Brain pericyte (primary cell): ENCODE data around the gene ANTKMT.
"Not testable (repeated sequence)": the region's sequence is repeated elsewhere in the genome, so short reads cannot be mapped to it uniquely, and the experiment has no call there.

Experiments
- DNase-seq: peaks from one replicate; pipeline ENCODE4 v3.0.0-alpha.2; 2012; ENCODE audit warnings: low read depth, low spot score

The ANTKMT gene

DNA sequence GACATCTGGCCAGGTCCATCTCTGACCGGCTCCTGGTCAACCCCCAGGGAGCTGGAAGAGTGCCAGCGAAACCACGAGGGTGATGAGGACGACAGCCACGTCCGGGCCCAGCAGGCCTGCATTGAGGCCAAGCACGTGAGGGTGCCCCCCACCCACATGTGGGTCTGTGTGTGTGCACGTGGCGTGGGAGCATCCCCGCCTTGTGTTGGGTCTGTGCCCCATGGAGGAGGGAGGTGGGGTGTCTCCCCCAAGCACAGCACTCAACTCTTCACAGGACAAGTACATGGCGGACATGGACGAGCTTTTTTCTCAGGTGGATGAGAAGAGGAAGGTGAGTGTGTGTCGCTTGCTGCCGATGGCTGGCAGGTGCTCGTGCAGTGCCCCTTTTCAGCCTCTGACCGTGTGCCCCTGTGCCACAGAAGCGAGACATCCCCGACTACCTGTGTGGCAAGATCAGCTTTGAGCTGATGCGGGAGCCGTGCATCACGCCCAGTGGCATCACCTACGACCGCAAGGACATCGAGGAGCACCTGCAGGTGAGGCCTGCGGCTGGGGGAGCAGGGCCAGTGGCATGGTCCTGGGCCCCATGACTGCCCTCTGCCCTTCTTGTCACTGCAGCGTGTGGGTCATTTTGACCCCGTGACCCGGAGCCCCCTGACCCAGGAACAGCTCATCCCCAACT is 39.1 kb upstream of the ANTKMT start:
- no peak for DNase-seq

DNA sequence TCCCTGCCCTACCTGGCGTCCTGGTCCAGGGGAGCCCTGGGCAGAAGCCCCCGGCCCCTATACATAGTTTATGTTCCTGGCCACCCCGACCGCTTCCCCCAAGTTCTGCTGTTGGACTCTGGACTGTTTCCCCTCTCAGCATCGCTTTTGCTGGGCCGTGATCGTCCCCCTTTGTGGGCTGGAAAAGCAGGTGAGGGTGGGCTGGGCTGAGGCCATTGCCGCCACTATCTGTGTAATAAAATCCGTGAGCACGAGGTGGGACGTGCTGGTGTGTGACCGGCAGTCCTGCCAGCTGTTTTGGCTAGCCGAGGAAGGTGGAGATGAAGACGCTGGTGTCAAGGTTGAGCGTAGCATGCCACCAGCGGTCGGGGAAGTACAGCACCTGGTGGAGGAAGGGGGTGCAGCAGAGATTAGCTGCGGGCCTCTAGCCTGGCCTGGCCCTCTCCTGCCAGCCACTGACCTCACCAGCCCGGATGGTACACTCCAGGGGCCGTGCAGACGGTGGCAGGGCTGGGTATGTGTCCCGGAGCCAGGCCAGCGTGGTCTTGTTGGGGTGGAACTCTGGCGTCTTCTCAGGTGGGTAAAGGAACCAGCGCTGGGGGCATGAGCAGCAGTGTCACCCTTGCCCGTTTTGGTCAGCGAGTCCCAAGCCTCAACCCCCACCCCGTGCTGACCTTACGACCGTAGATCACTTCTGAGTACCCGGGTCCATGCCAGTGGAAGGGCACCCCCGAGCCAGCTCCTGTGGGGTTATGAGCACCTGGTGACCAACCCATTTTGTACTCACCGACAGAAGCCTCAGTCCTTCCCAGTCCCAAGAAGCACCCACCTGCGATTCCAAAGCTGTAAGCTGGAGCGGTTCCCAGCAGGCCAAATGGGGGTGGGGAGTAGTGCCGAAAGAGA is 38.2 kb upstream of the ANTKMT start:
- no peak for DNase-seq

GRCh38 chr16:683396-684070 is 37.4 kb upstream of the ANTKMT start:
- DNase-seq = no peak

GRCh38 chr16:684071-684794 is 36.7 kb upstream of the ANTKMT start, which contains the start of gene JMJD8:
Gene JMJD8 (minus strand): TSS chr16:684334. CDS start chr16:684319, 15 bp downstream.
- peak; percentile 76 for DNase-seq

GRCh38 chr16:684961-685696 is 35.8 kb upstream of the ANTKMT start:
- no peak for DNase-seq

- no peak for DNase-seq
Measured at GRCh38 chr16:685967-686366, 35.0 kb upstream of the ANTKMT start.

- DNase-seq = no peak
Measured at GRCh38 chr16:686459-687260, 34.3 kb upstream of the ANTKMT start.

GRCh38 chr16:687499-687898 is 33.4 kb upstream of the ANTKMT start:
- DNase-seq = no peak

GRCh38 chr16:689175-689897 is 31.6 kb upstream of the ANTKMT start:
- no peak for DNase-seq

DNA sequence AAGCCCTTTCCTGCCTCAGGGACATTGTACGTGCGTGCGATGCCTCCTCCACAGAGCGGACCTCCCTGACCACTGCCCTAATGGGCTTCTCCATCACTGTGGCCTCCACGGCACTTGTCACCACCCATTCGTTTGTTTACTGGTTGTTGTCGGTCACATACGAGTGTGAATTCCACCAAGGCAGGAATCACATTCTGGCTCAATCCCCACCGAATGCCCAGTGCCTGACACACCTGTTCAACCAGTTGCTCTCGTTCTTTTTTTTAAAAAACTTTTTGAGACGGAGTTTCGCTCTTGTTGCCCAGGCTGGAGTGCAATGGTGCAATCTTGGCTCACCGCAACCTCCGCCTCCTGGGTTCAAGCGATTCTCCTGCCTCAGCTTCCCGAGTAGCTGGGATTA is 29.7 kb upstream of the ANTKMT start:
- not testable (repeated sequence) for DNase-seq

DNA sequence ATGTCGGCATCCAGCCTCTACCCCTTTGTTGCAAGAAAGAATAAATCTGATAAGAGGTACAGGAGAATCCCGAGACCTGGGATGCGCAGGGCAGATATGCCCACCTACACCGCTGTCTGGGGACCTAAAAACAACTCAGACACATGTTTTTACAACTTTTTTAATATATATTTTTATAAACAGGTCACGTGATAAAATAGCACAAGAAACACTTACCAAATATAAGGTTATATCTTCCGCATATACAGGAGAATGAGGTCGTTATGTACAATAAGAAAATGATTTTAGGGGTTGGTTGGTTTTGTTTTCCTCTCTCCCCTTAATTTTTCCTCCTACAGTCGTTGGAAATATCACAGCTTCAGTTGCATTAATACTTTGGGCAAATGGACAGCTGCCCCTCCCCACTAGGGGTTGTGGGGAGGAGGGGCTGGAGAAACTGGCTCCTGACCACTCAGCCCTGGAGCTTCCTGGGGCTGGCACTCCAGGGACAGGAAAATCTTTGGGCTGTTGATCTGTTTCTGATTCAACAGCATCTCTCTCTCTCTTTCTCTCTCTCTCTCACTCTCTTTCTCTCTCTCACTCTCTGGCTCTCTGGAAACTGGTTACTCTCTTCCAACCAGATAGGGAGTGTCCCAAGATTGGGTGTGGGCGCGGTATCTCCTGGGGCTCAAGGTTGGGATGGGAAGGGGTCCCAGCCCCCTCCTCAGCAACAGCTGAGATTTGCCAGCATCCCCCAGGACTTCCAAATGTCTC is 28.4 kb upstream of the ANTKMT start:
- no peak for DNase-seq

DNA sequence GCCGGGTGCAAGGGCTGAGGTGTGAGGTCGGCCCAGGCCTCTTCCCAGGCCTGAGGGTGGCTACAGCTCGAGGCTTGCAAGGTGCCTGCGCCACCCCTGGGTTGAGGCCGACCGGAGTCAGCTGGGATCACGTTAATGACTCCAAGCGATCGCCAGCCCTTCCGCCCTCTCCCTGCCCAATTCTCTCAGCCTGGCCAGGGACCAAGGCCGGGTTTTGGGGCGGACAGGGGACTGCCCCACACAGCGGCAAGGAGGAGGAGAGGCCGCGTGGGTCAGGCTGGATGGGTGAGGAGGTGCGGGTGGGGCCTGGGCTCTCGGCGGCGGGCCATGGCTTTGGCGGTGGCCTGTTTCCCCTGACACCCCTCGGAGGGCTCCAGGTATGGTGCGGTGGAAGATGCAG is 27.6 kb upstream of the ANTKMT start:
- DNase-seq = no peak

DNA sequence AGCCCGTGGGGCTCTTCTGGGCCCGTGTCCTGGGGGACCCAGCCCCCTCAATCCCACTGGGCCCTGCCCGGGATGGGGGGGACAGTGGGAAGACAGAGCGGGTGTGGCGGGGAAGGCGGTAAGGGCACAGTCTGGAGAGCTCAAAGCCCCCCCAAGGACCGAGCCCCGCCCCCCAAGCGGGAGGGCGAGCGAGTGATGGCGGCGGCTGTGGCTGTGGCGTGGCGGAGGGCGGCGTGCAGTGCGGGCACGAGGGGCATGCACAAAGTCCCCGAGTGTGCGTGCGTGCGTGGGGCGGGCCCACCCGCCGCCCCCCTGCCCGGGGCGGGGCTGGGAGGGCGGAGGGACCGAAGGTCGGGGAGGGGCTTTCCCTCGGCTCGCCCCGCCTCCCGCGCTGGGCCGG is 27.2 kb upstream of the ANTKMT start:
- DNase-seq = no peak

GRCh38 chr16:694187-694862 is 26.6 kb upstream of the ANTKMT start:
- no peak for DNase-seq

- no peak for DNase-seq
Measured at GRCh38 chr16:694863-695354, 26.0 kb upstream of the ANTKMT start.

DNA sequence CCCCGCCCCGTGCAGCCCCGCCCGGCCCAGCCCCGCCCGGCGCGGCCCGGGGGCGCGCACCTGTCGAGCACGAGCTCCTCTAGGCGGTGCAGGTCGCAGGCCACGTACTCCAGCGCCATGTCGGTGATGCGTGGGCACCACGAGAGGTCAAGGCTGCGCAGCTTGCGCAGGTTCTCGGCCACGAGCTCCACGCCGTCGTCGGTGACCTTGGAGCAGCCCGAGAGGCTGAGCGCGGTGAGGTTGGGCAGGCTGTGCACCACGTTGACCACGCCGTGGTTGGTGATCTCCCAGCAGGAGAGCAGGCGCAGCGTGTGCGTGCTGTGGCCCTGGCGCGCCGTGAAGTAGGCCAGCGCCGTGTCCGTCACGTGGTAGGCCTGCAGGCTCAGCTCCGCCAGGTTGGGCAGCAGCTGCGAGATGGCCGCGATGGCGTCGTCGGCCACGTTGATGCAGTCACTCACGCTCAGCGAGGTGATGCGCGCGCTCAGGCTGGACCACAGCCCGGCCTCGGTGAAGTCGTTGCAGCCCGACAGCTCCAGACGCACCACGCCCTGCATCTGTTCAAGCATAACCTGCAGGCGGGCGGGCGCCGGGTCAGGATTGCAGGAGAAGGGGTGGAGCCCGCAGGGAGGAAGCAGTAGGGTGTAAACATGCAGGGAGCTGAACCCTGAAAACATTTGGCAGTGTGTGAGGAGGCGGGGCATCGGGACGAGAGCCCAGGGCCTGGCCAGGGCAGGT is 25.4 kb upstream of the ANTKMT start:
- DNase-seq = no peak
